Nucleus accumbens (tissue), 56 donors: Measurements from ENCODE around the gene MED31.
"Not testable (repeated sequence)": the region's sequence is repeated elsewhere in the genome, so short reads cannot be mapped to it uniquely, and the experiment has no call there.

Experiments used
- DNase-seq, 56 donors: peaks; one replicate each; lab custom pipeline; 2025; lab: John Stamatoyannopoulos, UW

Gene MED31

GRCh38 chr17:6651354-6651918 is at the start of gene MED31, which contains the start of gene C17orf100:
Gene MED31, minus strand, starts transcription at chr17:6651605. Its CDS starts 77 bp downstream, at chr17:6651528.
Gene C17orf100, plus strand, starts transcription at chr17:6651762. Its CDS starts 152 bp downstream, at chr17:6651914.
- DNase-seq: peak; percentile 45 to 96 (median 88)

DNA sequence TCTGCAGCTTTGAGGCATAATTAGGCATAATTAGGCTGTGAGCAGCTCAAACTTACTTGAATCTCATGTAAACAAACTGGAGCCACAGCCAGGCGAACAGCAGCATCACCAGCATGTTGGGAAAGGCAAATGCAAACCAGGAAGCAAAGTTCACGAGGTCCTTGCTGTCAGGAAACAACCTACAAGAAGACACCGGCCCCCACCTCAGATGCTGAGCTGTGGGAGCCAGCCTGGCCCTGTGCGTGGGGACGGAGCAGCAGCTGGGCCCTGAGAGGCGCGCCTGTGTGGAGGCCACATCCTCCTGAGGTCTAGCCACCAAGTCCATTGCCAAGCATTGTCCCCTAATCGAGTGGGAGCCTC is 49.5 kb upstream of the MED31 start:
- DNase-seq: no peak

DNA sequence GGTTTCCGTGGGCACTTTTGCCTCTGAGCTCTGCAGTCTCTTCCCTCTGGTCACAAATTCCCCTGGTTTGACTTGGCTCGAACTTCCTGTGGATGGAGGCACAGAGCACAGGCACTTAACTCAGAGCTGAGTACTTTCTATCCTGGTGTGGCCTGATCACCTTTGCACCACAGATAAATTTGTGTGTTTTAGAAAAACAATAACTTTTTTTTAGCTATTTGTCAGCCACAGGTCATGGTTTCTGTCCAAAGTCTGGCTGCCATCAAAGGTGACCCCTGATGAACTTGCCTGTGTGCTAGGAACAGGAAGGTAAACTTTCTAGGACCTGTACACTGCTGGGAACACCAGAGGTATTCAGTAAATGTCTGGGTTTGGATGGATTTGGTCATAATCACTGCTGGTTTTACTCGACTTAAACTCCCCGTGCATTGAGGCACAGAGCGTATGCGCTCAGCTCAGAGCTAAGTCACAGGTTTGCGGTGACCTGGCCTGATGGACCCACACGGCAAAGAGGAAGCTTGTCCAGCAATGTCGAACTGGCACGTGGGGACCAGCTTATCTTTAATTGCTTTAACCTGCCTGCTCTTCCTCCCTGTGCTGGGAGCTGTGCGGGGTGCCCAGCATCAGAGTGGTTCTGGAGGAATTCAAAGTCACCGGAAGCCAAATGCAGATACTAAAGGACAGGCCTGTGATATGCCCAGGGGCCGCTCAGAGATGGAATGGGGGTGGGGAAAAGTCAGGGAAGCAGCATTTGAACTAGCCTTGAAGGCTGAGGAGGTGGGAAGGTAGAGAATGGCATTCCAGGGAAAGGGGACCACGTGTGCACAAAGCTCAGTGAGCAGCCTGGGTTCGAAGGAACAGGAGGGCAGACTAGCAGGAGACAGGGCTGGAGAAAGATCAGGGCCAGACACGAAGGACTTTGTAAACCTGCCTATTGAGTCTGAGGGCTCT is 48.9 kb upstream of the MED31 start:
- DNase-seq: no peak

GRCh38 chr17:6698004-6698403 is 46.6 kb upstream of the MED31 start:
- DNase-seq: no peak

DNA sequence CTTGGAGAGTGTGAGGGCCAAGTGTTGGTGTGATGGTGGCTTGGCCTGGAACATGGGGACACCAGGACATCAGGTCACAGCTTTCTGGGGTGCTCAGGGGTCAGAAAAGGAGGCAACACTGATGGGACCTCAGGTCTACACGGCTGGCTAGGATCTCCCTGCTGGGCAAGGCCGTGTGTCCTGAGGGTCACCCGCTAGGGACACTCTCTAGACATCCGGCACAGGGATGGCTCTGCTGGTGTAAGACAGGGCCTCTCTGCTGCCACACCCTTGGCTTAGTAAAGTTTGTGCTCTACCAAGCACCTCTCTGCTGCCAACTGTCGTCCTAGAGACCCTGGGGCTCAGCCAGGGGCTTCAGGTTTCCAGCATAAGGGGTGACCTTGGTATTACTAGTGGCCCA is 45.5 kb upstream of the MED31 start:
- DNase-seq: no peak

- no peak for DNase-seq
Observed at GRCh38 chr17:6695565-6695964, 44.2 kb upstream of the MED31 start.

DNA sequence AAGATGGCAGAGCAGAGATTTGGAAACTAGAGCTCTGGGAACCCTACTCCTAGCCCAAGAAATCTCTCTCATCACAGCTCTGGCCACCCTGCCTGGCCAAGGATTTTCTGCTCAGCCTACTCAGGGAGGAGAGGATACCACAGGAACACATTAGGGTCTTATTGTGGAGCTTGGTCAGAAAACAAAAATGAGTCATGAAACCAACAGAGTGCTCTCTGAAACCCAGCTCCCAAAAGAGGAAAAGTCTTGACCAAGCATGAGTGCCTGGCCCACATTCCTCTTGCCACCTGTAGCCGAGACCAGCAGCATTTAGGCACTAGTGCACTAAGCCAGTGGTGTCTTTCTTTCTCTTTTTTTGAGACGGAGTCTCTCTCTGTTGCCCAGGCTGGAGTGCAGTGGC is 43.6 kb upstream of the MED31 start:
- no peak for DNase-seq

DNA sequence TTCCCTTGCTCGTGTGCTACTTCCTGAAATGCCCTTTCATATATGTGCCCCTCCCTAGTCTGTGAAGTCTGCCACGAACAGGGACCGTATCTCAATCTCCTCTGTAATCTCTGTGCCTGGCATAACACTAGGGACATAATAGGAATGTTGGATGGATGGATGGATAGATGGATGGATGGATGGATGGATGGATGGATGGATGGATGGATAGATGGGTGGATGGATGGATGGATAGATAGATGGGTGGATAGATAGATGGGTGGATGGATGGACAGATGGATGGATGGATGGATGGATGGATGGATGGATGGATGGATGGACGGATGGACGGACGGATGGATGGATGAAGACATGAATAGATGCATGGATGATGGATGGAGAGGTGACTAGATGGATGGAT is 40.6 kb upstream of the MED31 start:
- DNase-seq: not testable (repeated sequence)

GRCh38 chr17:6691546-6691945 is 40.1 kb upstream of the MED31 start:
- no peak for DNase-seq

DNA sequence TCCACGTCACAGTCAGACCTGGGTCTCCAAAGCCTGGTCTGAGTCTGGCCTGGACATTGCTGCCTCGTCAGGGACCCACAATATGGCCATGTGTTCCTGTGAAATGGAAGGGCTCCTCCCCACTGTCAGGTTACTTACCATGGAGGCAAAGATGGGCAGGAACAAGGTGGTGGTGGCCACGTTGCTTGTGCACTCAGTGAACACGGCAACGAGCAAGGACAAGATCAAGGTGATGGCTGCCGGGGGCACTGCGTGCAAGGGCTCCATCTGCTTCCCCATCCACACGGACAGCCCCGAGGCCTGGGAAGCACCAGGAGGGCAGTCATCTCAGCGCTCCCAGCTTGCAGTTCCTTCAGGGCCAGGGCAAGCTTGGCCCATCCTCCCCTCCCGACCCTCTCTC is 39.2 kb upstream of the MED31 start:
- DNase-seq: no peak

DNA sequence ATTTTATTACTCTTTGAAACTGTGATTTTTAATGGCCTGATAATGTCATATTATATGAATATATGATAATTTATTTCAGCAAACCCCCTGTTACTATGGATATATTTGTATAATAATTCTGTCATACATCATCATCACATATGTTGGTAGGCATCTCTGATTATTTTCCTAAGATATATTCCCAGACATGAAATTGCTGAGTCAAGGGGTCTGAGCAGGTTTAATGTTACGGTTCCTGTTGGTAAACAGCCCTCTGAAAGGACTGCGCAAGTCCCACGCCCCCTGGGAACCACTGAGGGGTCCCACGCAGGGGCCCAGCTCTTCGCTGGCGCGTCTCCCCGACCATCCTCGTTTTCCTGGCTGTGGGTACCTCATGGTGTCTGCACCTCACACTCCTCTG is 37.5 kb upstream of the MED31 start:
- no peak for DNase-seq

DNA sequence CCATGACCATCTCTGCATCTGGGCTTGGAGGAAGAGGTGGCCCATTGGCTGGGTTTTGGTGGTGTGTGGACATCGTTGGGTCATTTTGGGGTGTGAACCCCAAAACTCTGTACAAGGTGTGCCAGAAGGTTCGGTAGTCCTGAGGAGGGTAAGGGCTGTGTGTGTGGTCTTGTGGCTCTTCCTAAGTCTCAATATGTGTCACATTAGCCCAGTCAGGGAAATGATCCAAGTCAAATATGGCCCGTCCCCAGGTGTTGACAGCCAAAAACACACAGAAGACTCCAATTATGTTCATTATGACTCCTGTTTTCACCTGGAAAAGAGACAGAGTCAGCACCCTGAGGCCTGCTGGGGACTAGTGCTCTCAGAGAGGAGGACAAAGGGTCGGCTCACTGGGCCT is 34.6 kb upstream of the MED31 start:
- DNase-seq: no peak

DNA sequence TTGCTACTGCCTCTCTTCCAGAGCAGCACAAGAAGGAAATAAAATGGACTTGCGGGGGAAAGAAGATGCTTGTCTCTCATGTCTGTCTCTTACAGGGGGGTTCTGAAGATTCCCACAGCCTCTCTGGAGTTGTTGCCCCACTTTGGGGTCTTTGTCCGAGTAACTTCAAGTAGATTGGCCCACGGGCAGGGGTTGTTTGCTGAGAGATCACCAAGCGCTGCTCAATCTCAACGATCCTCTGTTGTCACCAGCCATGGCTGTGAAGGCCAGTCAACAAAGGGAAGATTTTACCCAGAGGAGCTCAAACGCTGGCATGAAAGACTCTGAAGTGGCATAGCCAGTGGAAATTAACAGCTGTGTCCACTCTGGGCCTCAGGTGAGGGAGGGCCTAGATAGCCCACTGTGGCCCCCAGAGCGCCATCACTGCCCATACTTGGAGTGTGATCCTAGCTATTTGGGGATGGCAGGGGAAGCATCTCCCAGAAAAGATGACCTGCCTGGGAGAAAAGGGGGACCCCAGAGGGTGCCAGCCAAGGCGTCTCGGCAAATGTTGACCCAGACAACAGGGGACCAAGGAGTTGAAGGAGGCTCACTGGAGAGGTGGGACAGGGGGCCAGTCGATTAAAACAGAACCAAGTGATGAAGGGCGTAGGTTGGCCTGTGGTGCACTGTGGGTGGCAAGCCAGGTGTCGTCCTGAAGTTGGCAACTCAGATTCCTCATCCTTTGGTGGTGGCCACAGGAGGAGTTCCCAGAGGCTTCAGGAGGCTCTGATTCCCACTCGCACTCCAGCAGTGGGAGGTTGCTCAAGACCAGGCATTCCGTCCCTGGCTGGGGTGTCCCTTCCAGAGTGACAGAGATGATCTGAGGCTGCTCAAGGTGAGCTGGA is 33.7 kb upstream of the MED31 start:
- DNase-seq: no peak

- no peak for DNase-seq
Observed at GRCh38 chr17:6684460-6684783, 33.0 kb upstream of the MED31 start.

- no peak for DNase-seq
Observed at GRCh38 chr17:6683730-6684459, 32.5 kb upstream of the MED31 start.

DNA sequence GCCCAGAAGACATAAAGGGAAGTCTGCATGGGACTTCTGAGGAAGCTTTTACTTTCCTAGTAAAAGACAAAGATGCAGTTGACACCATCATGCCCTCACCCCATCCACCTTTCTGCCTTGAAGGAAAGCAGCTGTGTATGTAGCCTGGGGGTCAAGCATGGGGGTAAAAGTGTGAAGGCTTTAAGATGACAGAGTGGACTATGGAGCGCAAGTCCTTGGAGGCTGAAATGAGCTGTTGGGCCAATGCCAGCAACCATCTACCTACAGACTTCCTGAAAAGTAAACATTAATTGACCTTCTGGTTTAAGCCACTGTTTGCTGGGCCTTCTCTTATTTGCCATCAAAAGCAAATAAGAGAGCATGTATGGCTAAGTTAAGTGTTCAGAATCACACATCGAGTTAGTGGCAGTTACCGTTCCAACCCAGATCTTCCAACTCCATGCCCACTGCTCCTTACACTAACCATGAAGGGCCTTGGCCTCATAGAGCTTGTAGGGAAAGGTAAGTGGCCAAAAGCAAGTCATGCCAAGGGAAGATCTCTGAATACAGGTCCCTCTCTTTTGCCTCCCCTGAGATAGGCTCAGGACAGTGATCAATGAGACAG is 31.8 kb upstream of the MED31 start:
- no peak for DNase-seq

DNA sequence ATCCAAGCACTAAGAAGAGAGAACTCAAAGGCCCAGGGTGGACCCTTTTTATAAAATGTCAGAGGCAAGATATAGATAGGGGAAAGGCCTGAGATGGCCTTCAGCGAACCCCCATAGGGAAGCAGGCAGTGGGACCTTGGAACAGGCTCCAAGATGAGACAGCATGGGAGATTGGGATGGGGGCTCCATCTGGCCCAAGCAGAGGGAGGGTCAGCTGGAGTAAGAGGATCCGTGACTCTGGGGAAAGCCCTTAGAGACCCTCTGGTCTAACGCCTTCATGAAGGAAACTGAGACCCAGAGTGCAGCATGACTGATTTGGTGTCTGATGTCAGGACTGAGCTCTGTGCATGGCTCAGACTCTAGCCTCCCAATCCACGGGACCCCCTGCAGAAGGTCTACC is 30.9 kb upstream of the MED31 start:
- no peak for DNase-seq

DNA sequence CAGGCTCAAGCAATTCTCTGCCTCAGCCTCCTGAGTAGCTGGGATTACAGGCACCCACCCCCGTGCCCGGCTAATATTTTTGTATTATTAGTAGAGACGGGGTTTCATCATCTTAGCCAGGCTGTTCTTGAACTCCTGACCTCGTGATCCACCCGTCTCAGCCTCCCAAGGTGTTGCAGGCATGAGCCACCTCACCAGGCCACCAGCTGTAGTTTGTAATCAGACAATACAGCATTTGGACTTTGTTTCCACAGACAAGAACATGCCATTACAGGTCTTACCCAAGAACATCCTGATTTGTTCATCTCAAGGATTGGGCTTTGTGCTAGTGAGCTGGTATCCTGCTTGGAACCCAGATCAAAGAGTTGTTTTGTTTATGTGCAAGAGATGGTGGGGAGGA is 30.3 kb upstream of the MED31 start:
- DNase-seq: no peak

DNA sequence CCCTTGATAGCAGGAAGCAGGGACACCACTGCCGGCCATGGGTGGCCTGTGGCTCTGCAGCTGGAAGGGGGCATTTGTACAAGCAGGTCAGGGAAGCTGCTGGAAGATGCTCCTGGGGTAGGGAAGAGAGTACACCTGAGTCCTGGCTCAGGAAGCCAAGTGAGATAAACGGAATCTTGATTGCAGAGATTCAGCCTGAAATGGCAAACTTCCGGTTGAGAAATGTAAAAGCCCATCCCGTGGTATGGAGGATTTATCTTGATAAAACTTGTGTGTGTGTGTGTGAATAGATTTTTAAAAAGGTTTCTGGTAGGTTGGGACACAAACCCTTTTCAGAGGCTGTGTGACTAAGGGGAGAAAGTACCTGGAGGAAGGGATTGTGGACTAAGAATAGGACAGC is 29.8 kb upstream of the MED31 start:
- no peak for DNase-seq

GRCh38 chr17:6679241-6679640 is 27.8 kb upstream of the MED31 start:
- no peak for DNase-seq
